CD14-positive monocyte (primary cell): Measurements from ENCODE around the gene CANX. TPM values are rescaled to one million over a fixed set of nuclear protein-coding genes. Genes with fewer than 3 reads are reported as not detected.

Source experiments
- DNase-seq, 3 donors: peaks; one replicate each; pipeline ENCODE4 v3.0.0-alpha.2; 2011 to 2022
- H2AFZ ChIP-seq: 2 replicates; pipeline ENCODE4 v1.6.0; 2012; ENCODE audit warnings: mild to moderate bottlenecking, low read depth, low read length, inconsistent platforms; ENCODE audit not compliant: insufficient read depth, poor library complexity, severe bottlenecking
- H3K27ac ChIP-seq, 2 donors: 1 replicate in 1 of 2; 2 replicates in 1 of 2; pipeline ENCODE4 v1.5.1; 2012 to 2013; ENCODE audit warnings: low read length in 2 of 2, control low read depth in 1 of 2, inconsistent platforms in 1 of 2, low read depth in 1 of 2, mild to moderate bottlenecking in 1 of 2
- H3K27me3 ChIP-seq, 2 donors: one replicate each; pipeline versions ENCODE4 v1.6.0 to v1.6.1; 2011 to 2013; ENCODE audit warnings: low read length in 2 of 2; ENCODE audit not compliant: control insufficient read depth in 2 of 2, insufficient read depth in 2 of 2
- H3K36me3 ChIP-seq, 2 donors: replicated peaks in 1 of 2; 1 replicate in 1 of 2; 2 replicates in 1 of 2; pipeline versions ENCODE4 v1.5.1 to v1.6.1; 2012 to 2013; ENCODE audit warnings: low read length in 2 of 2, control low read depth in 1 of 2, inconsistent platforms in 1 of 2, mild to moderate bottlenecking in 1 of 2; ENCODE audit not compliant: insufficient read depth in 2 of 2, control insufficient read depth in 1 of 2
- H3K4me1 ChIP-seq, 2 donors: 1 replicate in 1 of 2; 2 replicates in 1 of 2; pipeline versions ENCODE4 v1.5.1 to v1.6.1; 2012 to 2013; ENCODE audit warnings: low read length in 2 of 2, control low read depth in 1 of 2, inconsistent platforms in 1 of 2, mild to moderate bottlenecking in 1 of 2, moderate library complexity in 1 of 2; ENCODE audit not compliant: insufficient read depth in 2 of 2, control insufficient read depth in 1 of 2
- H3K4me2 ChIP-seq: replicated peaks from 2 replicates; pipeline ENCODE3; 2012; ENCODE audit warnings: low read length, moderate library complexity, mild to moderate bottlenecking; ENCODE audit not compliant: poor library complexity, severe bottlenecking; ENCODE audit errors: extremely low read depth
- H3K4me3 ChIP-seq, 3 experiments: fragments of 200-600 bp in 1 of 3; sonication (generic) in 1 of 3; replicated peaks in 1 of 3; 1 replicate in 2 of 3; 2 replicates in 1 of 3; pipeline ENCODE4 v1.5.1; 2011 to 2013; ENCODE audit warnings: low read length in 3 of 3, mild to moderate bottlenecking in 3 of 3, control low read depth in 2 of 3, low read depth in 2 of 3, inconsistent platforms in 1 of 3, moderate library complexity in 1 of 3
- H3K79me2 ChIP-seq: 2 replicates; pipeline ENCODE4 v1.6.0; 2012; ENCODE audit warnings: mild to moderate bottlenecking, control low read depth, inconsistent platforms, low read length, moderate library complexity; ENCODE audit not compliant: insufficient read depth
- H3K9ac ChIP-seq: 2 replicates; pipeline ENCODE4 v1.6.0; 2017; ENCODE audit warnings: low read length, mild to moderate bottlenecking; ENCODE audit not compliant: insufficient read depth, poor library complexity, severe bottlenecking
- H3K9me3 ChIP-seq, 2 donors: replicated peaks in 1 of 2; 1 replicate in 1 of 2; 2 replicates in 1 of 2; pipeline versions ENCODE4 v1.5.1 to v1.6.1; 2012 to 2013; ENCODE audit warnings: low read length in 2 of 2, control low read depth in 1 of 2; ENCODE audit not compliant: control insufficient read depth in 1 of 2, insufficient read depth in 1 of 2
- H4K20me1 ChIP-seq: 2 replicates; pipeline ENCODE4 v1.6.0; 2012; ENCODE audit warnings: mild to moderate bottlenecking, low read length, control low read depth, moderate library complexity; ENCODE audit not compliant: insufficient read depth
- H3K27ac Mint-ChIP-seq, 7 donors: one replicate each; pipeline ENCODE4 v1.8.0; 2020; ENCODE audit warnings: mild to moderate bottlenecking in 7 of 7, mixed read lengths in 7 of 7, moderate library complexity in 6 of 7, inconsistent platforms in 2 of 7
- H3K27me3 Mint-ChIP-seq, 3 donors: one replicate each; pipeline ENCODE4 v1.8.0; 2021 to 2022; ENCODE audit warnings: low read depth in 3 of 3, mild to moderate bottlenecking in 3 of 3, mixed read lengths in 3 of 3, moderate library complexity in 3 of 3, inconsistent platforms in 1 of 3
- H3K36me3 Mint-ChIP-seq, 2 donors: one replicate each; pipeline ENCODE4 v1.8.0; 2020; ENCODE audit warnings: mixed read lengths in 2 of 2, inconsistent platforms in 1 of 2, mild to moderate bottlenecking in 1 of 2
- H3K4me1 Mint-ChIP-seq: one replicate; pipeline ENCODE4 v1.8.0; 2020; ENCODE audit warnings: mild to moderate bottlenecking, mixed read lengths
- H3K4me3 Mint-ChIP-seq, 2 donors: one replicate each; pipeline ENCODE4 v1.8.0; 2020; ENCODE audit warnings: mild to moderate bottlenecking in 2 of 2, mixed read lengths in 2 of 2, moderate library complexity in 1 of 2
- H3K9me3 Mint-ChIP-seq, 7 donors: one replicate each; pipeline ENCODE4 v1.8.0; 2020 to 2022; ENCODE audit warnings: mixed read lengths in 7 of 7, mild to moderate bottlenecking in 6 of 7, moderate library complexity in 6 of 7, inconsistent platforms in 2 of 7
- CTCF ChIP-seq: fragments of 200-600 bp; IDR thresholded peaks from one replicate; pipeline ENCODE4 v1.8.0; 2022; ENCODE audit warnings: antibody characterized with exemption, mild to moderate bottlenecking
- WGBS: methylation state at CpG from one replicate; pipeline ENCODE4 v1.1.5; 2013; ENCODE audit warnings: missing lambda C conversion rate; ENCODE audit not compliant: insufficient coverage; 5-methylcytosine and 5-hydroxymethylcytosine counted together
- intact Hi-C, 2 donors: fragments of 100-400 bp; cut with micrococcal nuclease; formaldehyde crosslinking; loops; one replicate each; pipeline versions ENCODE4 v1.15.0 to v1.15.1; 2023
- polyA plus RNA-seq, 3 donors: library from polyadenylated mRNA; depleted of rRNA in 1 of 3; unstranded in 2 of 3; stranded (reverse) in 1 of 3; fragments of 300-500 nt in 2 of 3; fragments of >200 nt in 1 of 3; fragmentation: Illumina TruSeq in 2 of 3; gene quantifications; 1 replicate in 2 of 3; 2 replicates in 1 of 3; pipeline ENCODE4 v1.2.3, GENCODE V29; 2012 to 2021

CANX gene
- polyA plus RNA-seq, 3 donors = 78.1 to 368 (median 259) TPM

- no peaks in the 10 kb centered on the region for H3K27me3 ChIP-seq
- Mint-ChIP-seq H3K4me3 (no peak overlapping the region), H3K27me3 (no peaks in the 10 kb centered on the region), H3K4me1 (peaks cover 83% of the 10 kb centered on the region), H3K9me3 (no peaks in the 10 kb centered on the region), H3K36me3 (peaks cover 68 to 86% of the 10 kb centered on the region in 2 donors), H3K27ac (peak overlapping the region; percentile 50 to 89 (median 84))
- no peak overlapping the region for H3K4me2 ChIP-seq
- peaks cover 41 to 73% of the 10 kb centered on the region in 2 donors for H3K36me3 ChIP-seq
- peak overlapping the region in 1 of 2 donors; percentile 52 for H3K27ac ChIP-seq
- no peak overlapping the region for H2AFZ ChIP-seq
- DNase-seq = no peak
- no peaks in the 10 kb centered on the region for H3K9me3 ChIP-seq
- no peak overlapping the region for H3K9ac ChIP-seq
- intact Hi-C loops = no loop called here
- H4K20me1 ChIP-seq = peaks cover 95% of the 10 kb centered on the region
- peaks cover 86% of the 10 kb centered on the region for H3K79me2 ChIP-seq
- WGBS = 48% methylated on average over 3 of the region's 4 CpGs
- no peak for TF ChIP-seq CTCF
- H3K4me1 ChIP-seq = peaks cover 76 to 93% of the 10 kb centered on the region in 2 donors
- no peak overlapping the region for H3K4me3 ChIP-seq
These were observed 72.6 kb downstream of the CANX start for GRCh38 chr5:179771311-179771895.

- no peaks in the 10 kb centered on the region for H3K27me3 Mint-ChIP-seq
- H3K9ac ChIP-seq = no peak overlapping the region
- H3K4me1 Mint-ChIP-seq = peaks cover 80% of the 10 kb centered on the region
- no peak overlapping the region for H2AFZ ChIP-seq
- no peaks in the 10 kb centered on the region for H3K27me3 ChIP-seq
- H3K4me3 Mint-ChIP-seq = no peak overlapping the region
- peaks cover 63 to 80% of the 10 kb centered on the region in 2 donors for H3K36me3 Mint-ChIP-seq
- H3K79me2 ChIP-seq = peaks cover 83% of the 10 kb centered on the region
- no peaks in the 10 kb centered on the region for H3K9me3 Mint-ChIP-seq
- H3K4me2 ChIP-seq = no peak overlapping the region
- peaks cover 76 to 93% of the 10 kb centered on the region in 2 donors for H3K4me1 ChIP-seq
- TF ChIP-seq CTCF = no peak
- intact Hi-C loops = no loop called here
- H3K4me3 ChIP-seq = no peak overlapping the region
- peaks cover 95% of the 10 kb centered on the region for H4K20me1 ChIP-seq
- peak overlapping the region; percentile 17 to 52 for H3K27ac ChIP-seq
- H3K36me3 ChIP-seq = peaks cover 38 to 67% of the 10 kb centered on the region in 2 donors
- WGBS = no CpG with 5 or more reads among the region's 6 CpGs
- no peaks in the 10 kb centered on the region for H3K9me3 ChIP-seq
- H3K27ac Mint-ChIP-seq = peak overlapping the region in 6 of 7 donors; percentile 59 to 89 (median 84)
- peak in 2 of 3 donors; percentile 44 to 57 for DNase-seq
These were observed 73.6 kb downstream of the CANX start for GRCh38 chr5:179772351-179772750.
